ENCODE results near the gene CCSER1. TPM values are rescaled to one million over a fixed set of nuclear protein-coding genes. Genes with fewer than 3 reads are reported as not detected.

CCSER1 gene
- total RNA-seq, 1 donor from 2014 or later: 11.9 TPM

DNA sequence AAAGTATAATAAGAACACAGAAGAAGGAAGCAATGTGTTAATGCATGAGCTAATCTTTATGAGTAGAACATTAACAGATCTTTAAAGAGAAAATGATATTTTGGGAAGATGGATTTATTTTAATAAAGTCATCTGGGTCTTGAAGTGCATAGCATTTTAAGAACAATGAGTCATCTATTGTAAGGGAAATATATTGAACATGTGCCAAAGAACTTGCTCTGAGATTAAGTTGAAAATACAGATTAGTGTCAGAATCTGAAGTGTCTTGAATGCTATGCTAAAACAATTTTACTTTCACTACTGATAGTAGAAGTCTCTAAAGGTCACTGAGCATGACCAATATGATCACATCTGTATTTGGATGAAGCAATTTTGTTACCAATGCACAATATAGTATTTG is 1399.9 kb downstream of the CCSER1 start:
- TF ChIP-seq, protein P1, sequence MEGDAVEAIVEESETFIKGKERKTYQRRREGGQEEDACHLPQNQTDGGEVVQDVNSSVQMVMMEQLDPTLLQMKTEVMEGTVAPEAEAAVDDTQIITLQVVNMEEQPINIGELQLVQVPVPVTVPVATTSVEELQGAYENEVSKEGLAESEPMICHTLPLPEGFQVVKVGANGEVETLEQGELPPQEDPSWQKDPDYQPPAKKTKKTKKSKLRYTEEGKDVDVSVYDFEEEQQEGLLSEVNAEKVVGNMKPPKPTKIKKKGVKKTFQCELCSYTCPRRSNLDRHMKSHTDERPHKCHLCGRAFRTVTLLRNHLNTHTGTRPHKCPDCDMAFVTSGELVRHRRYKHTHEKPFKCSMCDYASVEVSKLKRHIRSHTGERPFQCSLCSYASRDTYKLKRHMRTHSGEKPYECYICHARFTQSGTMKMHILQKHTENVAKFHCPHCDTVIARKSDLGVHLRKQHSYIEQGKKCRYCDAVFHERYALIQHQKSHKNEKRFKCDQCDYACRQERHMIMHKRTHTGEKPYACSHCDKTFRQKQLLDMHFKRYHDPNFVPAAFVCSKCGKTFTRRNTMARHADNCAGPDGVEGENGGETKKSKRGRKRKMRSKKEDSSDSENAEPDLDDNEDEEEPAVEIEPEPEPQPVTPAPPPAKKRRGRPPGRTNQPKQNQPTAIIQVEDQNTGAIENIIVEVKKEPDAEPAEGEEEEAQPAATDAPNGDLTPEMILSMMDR (conservative IDR thresholded peaks at IDR 0.05): no peak
- H3K4me3 Mint-ChIP-seq: no peak overlapping the region
- DNase-seq (ENCODE audit: low read depth, low spot score): no peak
- H3K27me3 Mint-ChIP-seq (ENCODE audit: low read depth): no peaks in the 10 kb centered on the region
- no peaks in the 10 kb centered on the region for H3K4me1 Mint-ChIP-seq
- H3K9me3 Mint-ChIP-seq: no peaks in the 10 kb centered on the region
- peaks cover 3% of the 10 kb centered on the region for H3K36me3 Mint-ChIP-seq (ENCODE audit: low read depth)
- no peak overlapping the region for H3K27ac Mint-ChIP-seq (ENCODE audit: unreplicated experiment)

DNA sequence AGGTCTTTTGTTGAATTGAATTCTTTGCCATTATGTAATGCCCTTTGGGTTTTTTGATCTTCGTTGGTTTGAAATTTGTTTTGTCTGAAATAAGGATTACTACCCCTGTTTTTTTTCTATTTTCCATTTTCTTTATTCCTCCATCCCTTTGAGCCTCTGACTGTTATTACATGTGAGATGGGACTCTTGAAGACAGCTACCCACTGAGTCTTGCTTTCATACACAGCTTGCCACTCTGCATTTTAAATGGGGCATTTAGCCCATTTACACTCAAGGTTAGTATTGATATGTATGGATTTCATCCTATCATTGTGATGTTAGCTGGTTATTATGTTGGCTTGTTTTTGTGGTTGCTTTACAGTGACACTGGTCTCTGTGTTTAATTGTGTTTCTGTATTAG is 1440.4 kb downstream of the CCSER1 start:
- TF ChIP-seq, protein P1 (conservative IDR thresholded peaks at IDR 0.05): no peak
- Mint-ChIP-seq H3K4me3 (no peak overlapping the region), H3K9me3 (peaks cover 19% of the 10 kb centered on the region), H3K27ac (ENCODE audit: unreplicated experiment) (no peak overlapping the region), H3K36me3 (ENCODE audit: low read depth) (peaks cover 9% of the 10 kb centered on the region), H3K27me3 (ENCODE audit: low read depth) (no peaks in the 10 kb centered on the region), H3K4me1 (no peaks in the 10 kb centered on the region)
- DNase-seq (ENCODE audit: low read depth, low spot score): no peak

DNA sequence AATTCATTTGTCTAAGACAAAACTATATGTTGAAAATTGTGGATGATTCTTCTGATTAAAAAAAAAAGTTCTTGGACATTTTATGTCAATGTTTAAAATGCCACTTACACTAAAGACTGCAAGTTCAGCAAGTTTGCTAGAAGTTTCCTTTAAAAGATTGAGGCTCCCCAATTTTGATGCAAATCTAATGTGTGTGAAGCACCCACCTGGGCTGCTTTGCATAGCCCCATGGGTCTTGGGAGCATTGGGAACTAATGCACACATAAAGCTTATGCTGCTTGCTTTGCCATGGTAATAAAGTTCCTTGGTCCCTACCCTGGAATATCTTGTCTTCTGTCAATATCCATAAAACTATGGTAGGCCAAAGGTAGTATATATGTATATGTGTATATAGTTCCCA is 1450.7 kb downstream of the CCSER1 start:
- no peaks in the 10 kb centered on the region for H3K9me3 Mint-ChIP-seq
- TF ChIP-seq, protein P1 (conservative IDR thresholded peaks at IDR 0.05): no peak
- H3K4me3 Mint-ChIP-seq: no peak overlapping the region
- no peak overlapping the region for H3K27ac Mint-ChIP-seq (ENCODE audit: unreplicated experiment)
- no peaks in the 10 kb centered on the region for H3K36me3 Mint-ChIP-seq (ENCODE audit: low read depth)
- no peak for DNase-seq (ENCODE audit: low read depth, low spot score)
- no peaks in the 10 kb centered on the region for H3K4me1 Mint-ChIP-seq
- H3K27me3 Mint-ChIP-seq (ENCODE audit: low read depth): no peaks in the 10 kb centered on the region

DNA sequence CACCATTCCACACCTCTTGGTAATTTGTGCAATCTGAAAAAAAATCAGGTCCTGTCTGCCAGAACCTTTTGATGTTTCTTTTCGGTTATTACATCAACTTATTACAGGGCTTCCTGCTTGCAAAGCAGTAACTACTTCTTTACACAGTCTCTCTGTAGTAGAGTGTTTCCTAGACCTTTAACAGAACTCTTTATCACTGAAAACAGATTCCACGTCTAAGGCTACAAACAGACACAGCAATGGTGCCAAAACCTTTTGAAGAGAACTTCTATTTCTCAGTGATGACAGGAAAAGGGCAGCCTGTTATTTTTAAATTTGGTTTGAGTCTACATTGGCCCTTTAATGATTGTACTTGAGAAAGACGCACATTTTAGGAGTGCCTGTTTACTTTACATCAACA is 1463.1 kb downstream of the CCSER1 start:
- Mint-ChIP-seq H3K9me3 (no peaks in the 10 kb centered on the region), H3K4me1 (no peaks in the 10 kb centered on the region), H3K27ac (ENCODE audit: unreplicated experiment) (no peak overlapping the region), H3K36me3 (ENCODE audit: low read depth) (no peaks in the 10 kb centered on the region), H3K4me3 (no peak overlapping the region), H3K27me3 (ENCODE audit: low read depth) (no peaks in the 10 kb centered on the region)
- no peak for DNase-seq (ENCODE audit: low read depth, low spot score)
- TF ChIP-seq, protein P1 (conservative IDR thresholded peaks at IDR 0.05): no peak

DNA sequence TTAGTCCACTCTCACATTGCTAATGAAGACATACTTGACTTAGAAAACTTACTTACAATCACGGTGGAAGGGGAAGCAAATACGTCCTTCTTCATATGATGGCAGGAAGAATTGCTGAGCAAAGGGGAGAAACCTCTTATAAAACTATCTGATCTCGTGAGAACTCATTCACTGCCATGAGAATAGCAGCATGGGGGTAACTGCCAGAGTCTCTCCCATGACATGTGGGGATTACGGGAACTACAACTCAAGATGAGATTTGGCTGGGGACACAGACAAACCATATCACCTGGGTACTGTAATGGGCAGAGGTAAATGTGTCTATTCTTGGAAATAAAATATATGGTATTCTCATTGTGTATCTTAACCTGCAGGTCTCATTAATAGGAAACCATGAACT is 1464.9 kb downstream of the CCSER1 start:
- no peaks in the 10 kb centered on the region for H3K27me3 Mint-ChIP-seq (ENCODE audit: low read depth)
- no peaks in the 10 kb centered on the region for H3K36me3 Mint-ChIP-seq (ENCODE audit: low read depth)
- H3K4me1 Mint-ChIP-seq: no peaks in the 10 kb centered on the region
- TF ChIP-seq, protein P1 (conservative IDR thresholded peaks at IDR 0.05): no peak
- no peak overlapping the region for H3K4me3 Mint-ChIP-seq
- no peak for DNase-seq (ENCODE audit: low read depth, low spot score)
- no peaks in the 10 kb centered on the region for H3K9me3 Mint-ChIP-seq
- no peak overlapping the region for H3K27ac Mint-ChIP-seq (ENCODE audit: unreplicated experiment)

DNA sequence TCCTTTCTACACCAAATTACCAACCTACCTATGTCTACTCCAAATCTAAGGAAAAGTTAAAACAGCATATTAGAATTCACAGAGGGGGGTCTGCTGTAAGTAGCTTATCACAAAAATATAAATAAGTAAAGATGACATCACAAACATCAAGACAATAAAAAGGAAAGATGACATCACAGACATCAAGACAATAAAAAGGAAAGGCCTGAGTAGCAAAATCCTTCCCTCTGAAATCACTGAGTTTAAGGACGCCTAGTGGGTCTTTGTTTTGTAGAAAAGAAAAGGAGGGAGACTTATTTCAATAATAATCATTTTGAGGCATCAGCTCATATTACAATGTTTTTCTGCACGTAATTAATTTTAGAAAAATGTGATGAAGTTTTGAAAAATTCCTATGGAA is 1469.5 kb downstream of the CCSER1 start:
- Mint-ChIP-seq H3K9me3 (no peaks in the 10 kb centered on the region), H3K27ac (ENCODE audit: unreplicated experiment) (no peak overlapping the region), H3K36me3 (ENCODE audit: low read depth) (no peaks in the 10 kb centered on the region), H3K27me3 (ENCODE audit: low read depth) (no peaks in the 10 kb centered on the region), H3K4me3 (no peak overlapping the region), H3K4me1 (no peaks in the 10 kb centered on the region)
- TF ChIP-seq, protein P1 (conservative IDR thresholded peaks at IDR 0.05): no peak
- DNase-seq (ENCODE audit: low read depth, low spot score): no peak
